ENCODE data around the gene RSAD2. TPM values are rescaled to one million over a fixed set of nuclear protein-coding genes. Genes with fewer than 3 reads are reported as not detected.

The RSAD2 gene
- total RNA-seq, 1 donor from 2014 or later = 2.2 TPM

GRCh38 chr2:6866982-6867381 lies 10.6 kb upstream of the RSAD2 start:
- Mint-ChIP-seq H3K36me3 (ENCODE audit: low read depth) (peaks cover 12% of the 10 kb centered on the region), H3K27me3 (ENCODE audit: insufficient read depth) (no peaks in the 10 kb centered on the region), H3K27ac (peak overlapping the region; percentile 40), H3K4me1 (ENCODE audit: low read depth) (peaks cover 48% of the 10 kb centered on the region), H3K4me3 (peak overlapping the region; percentile 99), H3K9me3 (peaks cover 2% of the 10 kb centered on the region)
- intact Hi-C loops (cut with micrococcal nuclease) = loop anchor here (1.0 to 2.0 kb wide), 4 partner anchors 10 to 42 kb away; partner anchors contain the start of gene RSAD2
- DNase-seq (ENCODE audit: low spot score) = no peak

- Mint-ChIP-seq H3K36me3 (ENCODE audit: low read depth) (peaks cover 5% of the 10 kb centered on the region), H3K4me3 (no peak overlapping the region), H3K4me1 (ENCODE audit: low read depth) (peaks cover 46% of the 10 kb centered on the region), H3K9me3 (peaks cover 14% of the 10 kb centered on the region), H3K27me3 (ENCODE audit: insufficient read depth) (no peaks in the 10 kb centered on the region), H3K27ac (no peak overlapping the region)
- intact Hi-C loops (cut with micrococcal nuclease) = no loop called here
- no peak for DNase-seq (ENCODE audit: low spot score)
Measured at GRCh38 chr2:6872394-6872793, 5.2 kb upstream of the RSAD2 start.

- peaks cover 56% of the 10 kb centered on the region for H3K4me1 Mint-ChIP-seq (ENCODE audit: low read depth)
- DNase-seq (ENCODE audit: low spot score) = no peak
- H3K36me3 Mint-ChIP-seq (ENCODE audit: low read depth) = peaks cover 5% of the 10 kb centered on the region
- intact Hi-C loops (cut with micrococcal nuclease) = no loop called here
- H3K4me3 Mint-ChIP-seq = no peak overlapping the region
- H3K27me3 Mint-ChIP-seq (ENCODE audit: insufficient read depth) = no peaks in the 10 kb centered on the region
- no peak overlapping the region for H3K27ac Mint-ChIP-seq
- peaks cover 14% of the 10 kb centered on the region for H3K9me3 Mint-ChIP-seq
Measured at GRCh38 chr2:6874032-6874431, 3.5 kb upstream of the RSAD2 start.

- H3K27ac Mint-ChIP-seq = no peak overlapping the region
- peaks cover 76% of the 10 kb centered on the region for H3K4me1 Mint-ChIP-seq (ENCODE audit: low read depth)
- no peak for DNase-seq (ENCODE audit: low spot score)
- peaks cover 5% of the 10 kb centered on the region for H3K36me3 Mint-ChIP-seq (ENCODE audit: low read depth)
- H3K4me3 Mint-ChIP-seq = no peak overlapping the region
- intact Hi-C loops (cut with micrococcal nuclease) = no loop called here
- H3K27me3 Mint-ChIP-seq (ENCODE audit: insufficient read depth) = no peaks in the 10 kb centered on the region
- H3K9me3 Mint-ChIP-seq = peaks cover 14% of the 10 kb centered on the region
Measured at GRCh38 chr2:6876309-6876708, 1.3 kb upstream of the RSAD2 start.

GRCh38 chr2:6878549-6878948 lies 972 bp downstream of the RSAD2 start:
- intact Hi-C loops (cut with micrococcal nuclease) = no loop called here
- peak overlapping the region; percentile 80 for H3K27ac Mint-ChIP-seq
- no peak for DNase-seq (ENCODE audit: low spot score)
- H3K36me3 Mint-ChIP-seq (ENCODE audit: low read depth) = peaks cover 12% of the 10 kb centered on the region
- peak overlapping the region; percentile 86 for H3K4me3 Mint-ChIP-seq
- H3K9me3 Mint-ChIP-seq = peaks cover 14% of the 10 kb centered on the region
- no peaks in the 10 kb centered on the region for H3K27me3 Mint-ChIP-seq (ENCODE audit: insufficient read depth)
- peaks cover 75% of the 10 kb centered on the region for H3K4me1 Mint-ChIP-seq (ENCODE audit: low read depth)

GRCh38 chr2:6879011-6879410 lies 1.4 kb downstream of the RSAD2 start:
- no peaks in the 10 kb centered on the region for H3K27me3 Mint-ChIP-seq (ENCODE audit: insufficient read depth)
- H3K36me3 Mint-ChIP-seq (ENCODE audit: low read depth) = peaks cover 13% of the 10 kb centered on the region
- intact Hi-C loops (cut with micrococcal nuclease) = no loop called here
- peaks cover 77% of the 10 kb centered on the region for H3K4me1 Mint-ChIP-seq (ENCODE audit: low read depth)
- DNase-seq (ENCODE audit: low spot score) = no peak
- peak overlapping the region; percentile 80 for H3K27ac Mint-ChIP-seq
- peaks cover 11% of the 10 kb centered on the region for H3K9me3 Mint-ChIP-seq
- peak overlapping the region; percentile 86 for H3K4me3 Mint-ChIP-seq

- intact Hi-C loops (cut with micrococcal nuclease) = no loop called here
- peak; percentile 17 for DNase-seq (ENCODE audit: low spot score)
- peak overlapping the region; percentile 85 for H3K4me3 Mint-ChIP-seq
- peaks cover 77% of the 10 kb centered on the region for H3K4me1 Mint-ChIP-seq (ENCODE audit: low read depth)
- H3K9me3 Mint-ChIP-seq = peaks cover 5% of the 10 kb centered on the region
- H3K27ac Mint-ChIP-seq = peak overlapping the region; percentile 89
- no peaks in the 10 kb centered on the region for H3K27me3 Mint-ChIP-seq (ENCODE audit: insufficient read depth)
- H3K36me3 Mint-ChIP-seq (ENCODE audit: low read depth) = peaks cover 20% of the 10 kb centered on the region
Measured at GRCh38 chr2:6880200-6880733, 2.7 kb downstream of the RSAD2 start.

- intact Hi-C loops (cut with micrococcal nuclease) = no loop called here
- Mint-ChIP-seq H3K4me1 (ENCODE audit: low read depth) (peaks cover 70% of the 10 kb centered on the region), H3K27ac (peak overlapping the region; percentile 72), H3K36me3 (ENCODE audit: low read depth) (peaks cover 23% of the 10 kb centered on the region), H3K27me3 (ENCODE audit: insufficient read depth) (no peaks in the 10 kb centered on the region), H3K9me3 (no peaks in the 10 kb centered on the region), H3K4me3 (peak overlapping the region; percentile 82)
- DNase-seq (ENCODE audit: low spot score) = no peak
Measured at GRCh38 chr2:6881046-6881445, 3.5 kb downstream of the RSAD2 start.

GRCh38 chr2:6881516-6881915 lies 3.9 kb downstream of the RSAD2 start:
- Mint-ChIP-seq H3K27me3 (ENCODE audit: insufficient read depth) (no peaks in the 10 kb centered on the region), H3K27ac (no peak overlapping the region), H3K36me3 (ENCODE audit: low read depth) (peaks cover 26% of the 10 kb centered on the region), H3K9me3 (no peaks in the 10 kb centered on the region), H3K4me3 (peak overlapping the region; percentile 82), H3K4me1 (ENCODE audit: low read depth) (peaks cover 65% of the 10 kb centered on the region)
- DNase-seq (ENCODE audit: low spot score) = no peak
- intact Hi-C loops (cut with micrococcal nuclease) = no loop called here

GRCh38 chr2:6883448-6884122 lies 6.0 kb downstream of the RSAD2 start:
- no peaks in the 10 kb centered on the region for H3K27me3 Mint-ChIP-seq (ENCODE audit: insufficient read depth)
- DNase-seq (ENCODE audit: low spot score) = no peak
- peaks cover 46% of the 10 kb centered on the region for H3K4me1 Mint-ChIP-seq (ENCODE audit: low read depth)
- H3K36me3 Mint-ChIP-seq (ENCODE audit: low read depth) = peaks cover 35% of the 10 kb centered on the region
- no peak overlapping the region for H3K4me3 Mint-ChIP-seq
- H3K9me3 Mint-ChIP-seq = no peaks in the 10 kb centered on the region
- H3K27ac Mint-ChIP-seq = no peak overlapping the region
- intact Hi-C loops (cut with micrococcal nuclease) = no loop called here

- no peak overlapping the region for H3K27ac Mint-ChIP-seq
- H3K9me3 Mint-ChIP-seq = no peaks in the 10 kb centered on the region
- H3K4me1 Mint-ChIP-seq (ENCODE audit: low read depth) = peaks cover 28% of the 10 kb centered on the region
- no peak for DNase-seq (ENCODE audit: low spot score)
- intact Hi-C loops (cut with micrococcal nuclease) = no loop called here
- no peak overlapping the region for H3K4me3 Mint-ChIP-seq
- H3K27me3 Mint-ChIP-seq (ENCODE audit: insufficient read depth) = no peaks in the 10 kb centered on the region
- peaks cover 47% of the 10 kb centered on the region for H3K36me3 Mint-ChIP-seq (ENCODE audit: low read depth)
Measured at GRCh38 chr2:6885551-6885950, 8.0 kb downstream of the RSAD2 start.

GRCh38 chr2:6885968-6886367 lies 8.4 kb downstream of the RSAD2 start:
- peaks cover 24% of the 10 kb centered on the region for H3K4me1 Mint-ChIP-seq (ENCODE audit: low read depth)
- intact Hi-C loops (cut with micrococcal nuclease) = no loop called here
- H3K27me3 Mint-ChIP-seq (ENCODE audit: insufficient read depth) = no peaks in the 10 kb centered on the region
- DNase-seq (ENCODE audit: low spot score) = no peak
- peaks cover 47% of the 10 kb centered on the region for H3K36me3 Mint-ChIP-seq (ENCODE audit: low read depth)
- H3K27ac Mint-ChIP-seq = no peak overlapping the region
- H3K9me3 Mint-ChIP-seq = no peaks in the 10 kb centered on the region
- no peak overlapping the region for H3K4me3 Mint-ChIP-seq

GRCh38 chr2:6887751-6888192 lies 10.2 kb downstream of the RSAD2 start:
- intact Hi-C loops (cut with micrococcal nuclease) = no loop called here
- no peak overlapping the region for H3K27ac Mint-ChIP-seq
- no peak overlapping the region for H3K4me3 Mint-ChIP-seq
- peaks cover 45% of the 10 kb centered on the region for H3K36me3 Mint-ChIP-seq (ENCODE audit: low read depth)
- H3K27me3 Mint-ChIP-seq (ENCODE audit: insufficient read depth) = no peaks in the 10 kb centered on the region
- H3K4me1 Mint-ChIP-seq (ENCODE audit: low read depth) = peaks cover 6% of the 10 kb centered on the region
- H3K9me3 Mint-ChIP-seq = no peaks in the 10 kb centered on the region
- DNase-seq (ENCODE audit: low spot score) = no peak

All from activated T-helper 1 cell treated with anti-CD3 and anti-CD28 coated beads, Interleukin-12 subunit alpha, Interleukin-12 subunit beta, Interleukin-2, Interleukin-4 antibody, amounts not matched to agents 30 ng/mL and 10 ng/mL and 1 ng/mL, durations not matched to agents 14 hours and 24 hours and 36 hours (primary cell).